Measurements from ENCODE around the gene NR5A2. TPM values are rescaled to one million over a fixed set of nuclear protein-coding genes. Genes with fewer than 3 reads are reported as not detected.

Gene NR5A2
- total and polyA plus RNA-seq, 2 experiments from 2014 or later = 19.8 to 55.5 TPM

DNA sequence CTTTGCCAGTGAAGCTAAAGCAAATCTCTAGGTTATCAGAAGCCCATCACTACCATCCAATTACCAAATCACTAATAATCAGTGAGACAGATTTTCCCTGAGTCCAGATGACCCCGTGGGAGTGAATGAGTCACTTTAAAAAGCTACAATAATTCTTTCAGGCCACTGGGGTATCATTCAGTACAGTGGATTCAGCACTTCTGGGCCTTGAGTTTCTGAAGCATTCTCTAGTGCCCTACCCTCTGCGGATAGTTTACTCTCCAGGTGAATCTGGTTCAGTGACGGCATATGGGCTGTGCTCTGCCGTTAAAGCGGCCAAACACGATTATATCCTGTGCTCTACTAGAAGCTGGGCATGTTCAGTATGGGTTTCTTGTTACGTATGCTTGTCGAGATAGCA, 26.1 kb downstream of the NR5A2 start:
- WGBS (ENCODE audit: low lambda C conversion rate, missing lambda C conversion rate) = 53% methylated on average over 8 of the region's 8 CpGs
- Histone ChIP-seq H3K4me3 (no peak overlapping the region), H3K9me2 (replicated peaks; ENCODE audit: insufficient read depth) (no peaks in the 10 kb centered on the region), H3K27ac (peak overlapping the region; percentile 83), H3K4me1 (ENCODE audit: insufficient read depth) (no peaks in the 10 kb centered on the region), H3K79me2 (peaks cover 22% of the 10 kb centered on the region), H3K36me3 (replicated peaks; ENCODE audit: insufficient read depth, low read depth) (no peaks in the 10 kb centered on the region), H3K4me2 (peak overlapping the region; percentile 48), H4K20me1 (ENCODE audit: insufficient read depth, poor library complexity, severe bottlenecking) (no peaks in the 10 kb centered on the region), H3K9me3 (ENCODE audit: low read depth) (no peaks in the 10 kb centered on the region), H3K27me3 (no peaks in the 10 kb centered on the region), H2AFZ (no peak overlapping the region)
- peak; percentile 65 for DNase-seq (ENCODE audit: low spot score)
- no peak for TF ChIP-seq EZH2 (IDR thresholded peaks at IDR 0.05; ENCODE audit: borderline replicate concordance)
- TF ChIP-seq, protein P1, sequence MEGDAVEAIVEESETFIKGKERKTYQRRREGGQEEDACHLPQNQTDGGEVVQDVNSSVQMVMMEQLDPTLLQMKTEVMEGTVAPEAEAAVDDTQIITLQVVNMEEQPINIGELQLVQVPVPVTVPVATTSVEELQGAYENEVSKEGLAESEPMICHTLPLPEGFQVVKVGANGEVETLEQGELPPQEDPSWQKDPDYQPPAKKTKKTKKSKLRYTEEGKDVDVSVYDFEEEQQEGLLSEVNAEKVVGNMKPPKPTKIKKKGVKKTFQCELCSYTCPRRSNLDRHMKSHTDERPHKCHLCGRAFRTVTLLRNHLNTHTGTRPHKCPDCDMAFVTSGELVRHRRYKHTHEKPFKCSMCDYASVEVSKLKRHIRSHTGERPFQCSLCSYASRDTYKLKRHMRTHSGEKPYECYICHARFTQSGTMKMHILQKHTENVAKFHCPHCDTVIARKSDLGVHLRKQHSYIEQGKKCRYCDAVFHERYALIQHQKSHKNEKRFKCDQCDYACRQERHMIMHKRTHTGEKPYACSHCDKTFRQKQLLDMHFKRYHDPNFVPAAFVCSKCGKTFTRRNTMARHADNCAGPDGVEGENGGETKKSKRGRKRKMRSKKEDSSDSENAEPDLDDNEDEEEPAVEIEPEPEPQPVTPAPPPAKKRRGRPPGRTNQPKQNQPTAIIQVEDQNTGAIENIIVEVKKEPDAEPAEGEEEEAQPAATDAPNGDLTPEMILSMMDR (IDR thresholded peaks at IDR 0.05; ENCODE audit: poor library complexity) = no peak
- TF ChIP-seq EZH2phosphoT487 (IDR thresholded peaks at IDR 0.05; ENCODE audit: low read depth, severe bottlenecking, unreplicated experiment) = no peak

DNA sequence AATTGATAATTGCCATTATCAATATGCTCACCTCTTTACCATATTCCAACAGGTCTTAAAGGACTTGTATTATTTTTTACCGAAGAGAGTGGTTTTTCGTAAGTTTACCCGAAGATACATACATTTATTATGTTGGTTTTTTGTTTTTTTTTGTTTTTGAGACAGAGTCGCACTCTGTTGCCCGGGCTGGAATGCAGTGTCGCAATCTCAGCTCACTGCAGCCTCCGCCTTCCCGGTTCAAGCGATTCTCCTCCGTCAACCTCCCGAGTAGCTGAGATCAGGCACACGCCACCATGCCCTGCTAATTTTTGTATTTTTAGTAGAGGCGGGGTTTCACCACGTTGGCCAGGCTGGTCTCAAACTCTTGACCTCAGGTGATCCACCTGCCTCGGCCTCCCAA, 30.8 kb downstream of the NR5A2 start:
- 94% methylated on average over 15 of the region's 15 CpGs for WGBS (ENCODE audit: low lambda C conversion rate, missing lambda C conversion rate)
- H3K36me3 ChIP-seq (replicated peaks; ENCODE audit: insufficient read depth, low read depth) = no peaks in the 10 kb centered on the region

DNA sequence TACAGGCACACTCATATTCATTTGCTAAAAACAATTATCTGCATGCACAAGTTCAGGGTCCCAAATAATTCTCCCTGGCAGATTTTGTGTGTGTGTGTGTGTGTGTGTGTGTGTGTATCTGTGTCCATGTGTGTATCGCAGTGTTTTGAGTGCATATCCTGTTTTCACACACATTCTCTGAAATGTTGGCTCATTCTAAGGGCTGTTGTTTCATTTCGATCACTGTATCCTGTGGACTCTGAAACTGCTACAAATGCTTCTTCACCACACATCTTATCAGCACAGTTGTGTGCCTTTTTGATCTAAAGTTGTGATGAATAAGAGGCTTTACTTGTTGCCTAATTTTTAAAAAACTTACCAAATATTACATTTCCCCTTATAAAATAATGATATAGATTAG, 34.6 kb downstream of the NR5A2 start:
- peaks cover 24% of the 10 kb centered on the region for H3K79me2 ChIP-seq
- H3K9me3 ChIP-seq (ENCODE audit: low read depth) = no peaks in the 10 kb centered on the region
- DNase-seq (ENCODE audit: low spot score) = no peak
- WGBS (ENCODE audit: low lambda C conversion rate, missing lambda C conversion rate) = 90% methylated on average over 2 of the region's 2 CpGs
- H3K36me3 ChIP-seq (replicated peaks; ENCODE audit: insufficient read depth, low read depth) = no peaks in the 10 kb centered on the region
- H3K4me1 ChIP-seq (ENCODE audit: insufficient read depth) = no peaks in the 10 kb centered on the region
- H3K27me3 ChIP-seq = no peaks in the 10 kb centered on the region
- no peak overlapping the region for H3K4me3 ChIP-seq
- no peaks in the 10 kb centered on the region for H3K9me2 ChIP-seq (replicated peaks; ENCODE audit: insufficient read depth)
- no peak overlapping the region for H3K4me2 ChIP-seq
- no peaks in the 10 kb centered on the region for H4K20me1 ChIP-seq (ENCODE audit: insufficient read depth, poor library complexity, severe bottlenecking)
- no peak overlapping the region for H2AFZ ChIP-seq
- TF ChIP-seq, protein P1 (IDR thresholded peaks at IDR 0.05; ENCODE audit: poor library complexity) = no peak
- TF ChIP-seq EZH2 (IDR thresholded peaks at IDR 0.05; ENCODE audit: borderline replicate concordance) (no peak), EZH2phosphoT487 (IDR thresholded peaks at IDR 0.05; ENCODE audit: low read depth, severe bottlenecking, unreplicated experiment) (no peak)
- no peak overlapping the region for H3K27ac ChIP-seq

More for the DNA sequence above, 30.8 kb downstream of the NR5A2 start:
- H3K27ac ChIP-seq = no peak overlapping the region
- no peaks in the 10 kb centered on the region for H3K9me3 ChIP-seq (ENCODE audit: low read depth)
- no peaks in the 10 kb centered on the region for H4K20me1 ChIP-seq (ENCODE audit: insufficient read depth, poor library complexity, severe bottlenecking)
- no peaks in the 10 kb centered on the region for H3K9me2 ChIP-seq (replicated peaks; ENCODE audit: insufficient read depth)
- DNase-seq (ENCODE audit: low spot score) = no peak
- H3K4me2 ChIP-seq = no peak overlapping the region
- H2AFZ ChIP-seq = no peak overlapping the region
- TF ChIP-seq EZH2phosphoT487 (IDR thresholded peaks at IDR 0.05; ENCODE audit: low read depth, severe bottlenecking, unreplicated experiment) = no peak
- TF ChIP-seq, protein P1 (IDR thresholded peaks at IDR 0.05; ENCODE audit: poor library complexity) = no peak
- no peak for TF ChIP-seq EZH2 (IDR thresholded peaks at IDR 0.05; ENCODE audit: borderline replicate concordance)
- no peaks in the 10 kb centered on the region for H3K4me1 ChIP-seq (ENCODE audit: insufficient read depth)
- no peak overlapping the region for H3K4me3 ChIP-seq
- H3K79me2 ChIP-seq = peaks cover 24% of the 10 kb centered on the region
- no peaks in the 10 kb centered on the region for H3K27me3 ChIP-seq

Measured in hepatocyte (in vitro differentiated cells).